Occipital lobe (tissue), 2 donors: ENCODE data around the gene PANK3. TPM values are rescaled to one million over a fixed set of nuclear protein-coding genes. Genes with fewer than 3 reads are reported as not detected.

ENCODE experiments used
- small RNA-seq: library from RNA; depleted of rRNA; stranded (forward); fragments of <200 nt; gene quantifications from one replicate; pipeline ENCODE3, GENCODE V24; 2014
- total RNA-seq: library from RNA; depleted of rRNA; stranded (reverse); fragments of >200 nt; gene quantifications from one replicate; pipeline ENCODE4 v1.2.3, GENCODE V29; 2014

PANK3 gene
- total RNA-seq, 1 donor from 2014 or later: 293 TPM

Small RNA genes within 50 kb of the gene (small RNA-seq; reads per million reads assigned to genes)
- gene MIR103A1: 1.2 reads per million, percentile 76 among the genes with 10 or more reads in this experiment

Other genes with a start within 250 kb of the PANK3 start
- gene RARS1, start 92.9 kb downstream of the PANK3 start, total RNA-seq: 279 TPM
- gene FBLL1, start 50.1 kb downstream of the PANK3 start, total RNA-seq: 54.9 TPM